Measurements from ENCODE around the gene SAAL1. TPM values are rescaled to one million over a fixed set of nuclear protein-coding genes. Genes with fewer than 3 reads are reported as not detected.

Gene SAAL1
- total RNA-seq = 20.0 and 21.5 TPM in 2 replicates

DNA sequence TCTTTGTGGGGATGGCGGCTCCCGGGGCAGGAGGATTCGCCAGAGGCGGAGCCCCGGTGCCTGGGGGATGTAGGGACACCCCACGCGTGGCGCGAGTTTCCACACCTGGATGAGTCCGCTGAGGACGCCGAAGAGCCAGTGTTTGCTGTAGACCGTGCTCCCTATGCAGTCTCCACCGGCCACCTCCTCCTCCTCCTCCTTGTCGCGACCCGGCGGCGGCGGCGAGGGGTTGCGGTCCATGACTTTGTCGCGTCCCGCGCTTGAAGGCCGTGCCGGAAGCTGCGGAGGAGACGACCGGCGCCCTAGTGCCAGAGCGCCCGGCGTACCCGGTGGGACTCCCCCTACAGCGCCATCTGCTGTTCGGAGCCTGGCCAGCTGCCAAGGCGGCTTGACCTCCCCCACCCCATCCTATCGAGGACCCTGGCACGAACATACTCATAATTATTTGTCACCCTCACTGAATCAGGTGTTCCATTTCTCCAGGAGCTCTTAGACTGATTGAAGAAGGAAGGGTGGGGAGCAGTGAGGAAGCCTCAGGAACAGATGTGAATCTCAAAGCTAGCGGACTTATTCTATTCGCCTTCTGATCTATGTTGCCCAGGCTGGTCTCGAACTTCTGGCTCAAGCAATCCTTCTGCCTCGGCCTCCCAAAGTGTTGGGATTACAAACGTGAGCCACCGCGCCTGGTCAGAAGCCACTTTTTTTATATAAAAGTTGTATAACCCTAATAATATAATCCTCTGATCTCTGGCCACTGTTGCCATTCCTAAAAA is at the start of gene SAAL1:
Gene SAAL1, minus strand, starts transcription at position 281 of the 773 bp plus-strand sequence. Its CDS starts 41 bp downstream, at position 240.

DNA sequence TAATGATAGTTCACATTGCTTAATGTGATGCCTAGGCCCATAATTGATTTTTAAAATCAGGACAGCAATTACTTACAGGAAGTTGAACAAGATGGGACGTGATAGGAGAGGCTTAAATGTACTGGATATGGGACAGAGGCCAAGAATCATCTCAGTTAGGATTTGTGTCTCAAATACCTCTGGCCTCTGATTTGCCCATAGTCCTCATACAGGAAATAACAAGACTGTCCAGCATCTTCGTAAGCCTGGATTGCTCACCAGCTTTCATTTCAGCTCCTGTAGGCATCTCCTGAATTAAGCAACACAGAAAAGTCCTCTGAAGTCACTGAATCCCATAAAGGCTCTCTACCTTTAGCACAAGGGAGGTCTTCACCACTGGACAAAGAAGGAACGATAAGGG is 26.5 kb upstream of the SAAL1 start, which contains the start of gene MRGPRX3:
Gene MRGPRX3, plus strand, starts transcription at position 231 of the 400 bp plus-strand sequence. CDS start 4,632 bp downstream, outside the sequence.

GRCh38 chr11:18046116-18046777 is 59.6 kb downstream of the SAAL1 start, which contains the start of gene TPH1:
Gene TPH1, minus strand, starts transcription at chr11:18046269. Its CDS starts 5,507 bp downstream, at chr11:18040762.

Other genes with a start within 250 kb of the SAAL1 start
- gene SERGEF, start 93.0 kb downstream of the SAAL1 start, total RNA-seq = 13.3 and 21.8 TPM in 2 replicates
- under 0.01 TPM in 2 replicates for gene TPH1, start 59.8 kb downstream of the SAAL1 start, total RNA-seq
- gene MRGPRX3, start 26.5 kb upstream of the SAAL1 start, total RNA-seq = 0.09 TPM in 1 of 2 replicates, not detected in the other
- not detected in 2 replicates for gene MRGPRX4, start 66.8 kb upstream of the SAAL1 start, total RNA-seq
- gene SAA4, start 130.7 kb upstream of the SAAL1 start, total RNA-seq = not detected in 2 replicates
- gene SAA2, start 142.6 kb upstream of the SAAL1 start, total RNA-seq = not detected in 2 replicates
- gene SAA1, start 160.2 kb upstream of the SAAL1 start, total RNA-seq = not detected in 2 replicates
- 32.2 and 36.2 TPM in 2 replicates for gene HPS5, start 216.1 kb upstream of the SAAL1 start, total RNA-seq
- gene GTF2H1, start 216.5 kb upstream of the SAAL1 start, total RNA-seq = 47.4 and 48.7 TPM in 2 replicates

Data from endothelial cell of coronary artery (primary cell).